HG03457 (cell line): ENCODE results near the gene FADS1.

Experiments
- ATAC-seq: cut with Tn5 transposase; IDR thresholded peaks from one replicate; pipeline ENCODE4 v1.9.1; 2021; ENCODE audit warnings: moderate number of reproducible peaks; ENCODE audit not compliant: unreplicated experiment

Gene FADS1

GRCh38 chr11:61846362-61847020 lies 29.7 kb upstream of the FADS1 start:
- no peak for ATAC-seq

GRCh38 chr11:61844909-61845565 lies 28.2 kb upstream of the FADS1 start:
- ATAC-seq: no peak

GRCh38 chr11:61842528-61842820 lies 25.7 kb upstream of the FADS1 start:
- no peak for ATAC-seq

- no peak for ATAC-seq
Measured at GRCh38 chr11:61841636-61842527, 25.1 kb upstream of the FADS1 start.

DNA sequence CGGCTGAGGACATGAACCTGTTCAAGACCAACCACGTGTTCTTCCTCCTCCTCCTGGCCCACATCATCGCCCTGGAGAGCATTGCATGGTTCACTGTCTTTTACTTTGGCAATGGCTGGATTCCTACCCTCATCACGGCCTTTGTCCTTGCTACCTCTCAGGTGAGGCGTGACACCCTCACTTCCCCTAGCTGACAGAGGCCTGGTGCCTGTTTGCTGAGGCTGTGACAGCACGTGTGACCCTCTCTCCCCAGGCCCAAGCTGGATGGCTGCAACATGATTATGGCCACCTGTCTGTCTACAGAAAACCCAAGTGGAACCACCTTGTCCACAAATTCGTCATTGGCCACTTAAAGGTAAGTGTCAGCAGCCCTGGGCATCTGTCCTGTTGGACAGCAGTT lies 23.6 kb upstream of the FADS1 start:
- ATAC-seq: no peak

- no peak for ATAC-seq
Measured at GRCh38 chr11:61839742-61840141, 22.9 kb upstream of the FADS1 start.

DNA sequence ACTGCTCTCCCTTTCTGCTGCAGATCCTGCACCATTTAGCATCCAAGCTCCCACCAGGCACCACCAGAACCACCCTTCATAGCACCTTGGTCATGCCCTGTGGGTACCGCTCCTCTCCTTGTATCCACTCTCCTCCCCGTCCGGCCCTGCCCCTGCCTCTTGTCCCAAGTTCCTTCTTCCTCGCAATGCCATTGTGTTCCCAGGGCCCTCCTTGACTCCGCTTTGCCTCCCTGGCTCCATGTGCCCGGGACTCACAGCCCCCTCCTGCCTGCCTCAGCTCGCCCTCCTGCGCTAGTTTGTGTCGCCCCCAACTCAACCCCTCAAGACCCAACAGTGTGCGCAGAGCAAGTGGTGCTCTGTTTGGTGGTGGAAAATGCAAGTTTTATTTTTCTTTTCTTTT lies 22.1 kb upstream of the FADS1 start:
- ATAC-seq: no peak

DNA sequence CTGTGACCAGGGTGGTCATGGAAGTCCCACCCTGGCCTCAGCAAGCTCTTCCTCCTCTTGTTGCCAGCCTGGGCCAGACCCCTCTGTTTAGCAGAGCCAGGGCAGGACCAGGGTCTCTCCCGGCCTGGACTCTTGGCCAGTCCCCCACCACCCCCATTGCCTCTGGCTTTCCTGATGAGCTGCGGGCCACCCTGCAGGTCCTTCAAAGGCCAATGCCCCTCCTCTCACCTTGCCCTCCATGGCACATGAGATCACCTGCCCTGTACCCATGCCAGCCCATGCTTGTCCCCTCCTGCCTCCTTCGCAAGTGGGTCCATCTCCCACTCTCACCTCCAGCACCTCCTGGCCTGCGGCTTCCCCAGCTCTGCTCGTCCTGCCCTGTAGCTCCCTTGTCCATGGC lies 21.7 kb upstream of the FADS1 start:
- no peak for ATAC-seq

DNA sequence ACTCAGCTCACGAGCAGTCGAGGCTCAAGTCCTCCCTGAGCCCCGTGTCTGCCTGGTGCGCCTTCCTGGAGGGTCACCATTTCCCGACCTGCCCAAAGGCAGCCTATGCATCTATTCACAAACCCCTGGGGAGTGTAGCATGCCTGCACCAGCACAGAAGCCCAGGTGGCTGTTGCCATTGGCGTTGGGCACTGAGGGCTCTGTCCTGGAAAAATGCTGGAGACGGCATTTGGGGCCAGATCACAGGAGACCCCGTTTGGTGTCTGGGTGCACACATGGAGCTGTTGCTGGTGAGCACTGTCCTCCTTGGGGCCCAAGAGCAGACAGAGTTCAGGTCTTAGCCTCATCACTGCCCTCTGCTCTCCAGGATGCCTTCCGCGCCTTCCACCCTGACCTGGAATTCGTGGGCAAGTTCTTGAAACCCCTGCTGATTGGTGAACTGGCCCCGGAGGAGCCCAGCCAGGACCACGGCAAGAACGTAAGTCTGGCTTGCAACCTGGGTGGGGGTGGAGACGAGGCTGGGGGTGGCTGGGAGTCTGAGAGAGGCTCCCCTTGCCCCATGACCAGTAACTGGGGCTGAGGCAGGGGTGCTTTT lies 20.7 kb upstream of the FADS1 start:
- ATAC-seq: no peak

GRCh38 chr11:61836193-61836592 lies 19.4 kb upstream of the FADS1 start:
- no peak for ATAC-seq

GRCh38 chr11:61834278-61835048 lies 17.7 kb upstream of the FADS1 start:
- ATAC-seq: peak; percentile 80

DNA sequence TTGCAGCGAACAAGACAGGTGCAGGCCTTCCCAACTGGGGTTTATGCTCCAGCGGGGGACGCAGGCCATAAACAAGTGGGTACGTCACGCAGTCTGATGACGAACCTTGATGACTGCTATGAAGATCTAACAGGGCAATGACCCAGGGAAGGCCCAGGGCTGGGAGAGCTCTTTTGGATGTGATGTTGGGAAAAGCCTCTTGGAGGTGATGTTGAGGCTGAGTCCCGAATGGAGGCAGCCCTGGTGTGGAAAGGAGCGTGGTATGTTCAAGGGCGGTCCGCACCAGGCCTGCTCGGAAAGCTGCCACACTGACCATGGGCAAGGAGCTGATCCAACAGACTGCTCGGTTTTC lies 17.1 kb upstream of the FADS1 start:
- no peak for ATAC-seq

DNA sequence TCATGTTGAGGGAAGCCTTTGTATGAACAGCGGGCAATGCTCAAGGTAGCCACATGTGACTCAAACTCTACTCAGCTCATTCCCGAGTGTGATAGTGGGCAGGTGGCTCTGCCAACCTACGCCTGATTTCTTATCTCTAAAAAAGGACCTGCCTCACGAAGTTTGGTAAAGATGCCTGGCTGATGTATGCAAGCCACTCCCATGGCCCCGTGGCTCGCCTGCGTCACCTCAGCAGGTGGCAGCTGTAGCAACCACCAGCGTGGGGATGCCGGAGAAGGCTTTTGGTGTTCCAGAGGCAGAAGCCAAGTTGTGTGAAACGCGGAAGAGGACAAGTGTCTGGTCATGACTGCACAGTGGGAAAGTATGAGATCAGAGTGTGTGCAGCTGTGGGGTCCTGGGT lies 16.7 kb upstream of the FADS1 start:
- no peak for ATAC-seq

GRCh38 chr11:61832754-61833153 lies 16.0 kb upstream of the FADS1 start:
- ATAC-seq: no peak

DNA sequence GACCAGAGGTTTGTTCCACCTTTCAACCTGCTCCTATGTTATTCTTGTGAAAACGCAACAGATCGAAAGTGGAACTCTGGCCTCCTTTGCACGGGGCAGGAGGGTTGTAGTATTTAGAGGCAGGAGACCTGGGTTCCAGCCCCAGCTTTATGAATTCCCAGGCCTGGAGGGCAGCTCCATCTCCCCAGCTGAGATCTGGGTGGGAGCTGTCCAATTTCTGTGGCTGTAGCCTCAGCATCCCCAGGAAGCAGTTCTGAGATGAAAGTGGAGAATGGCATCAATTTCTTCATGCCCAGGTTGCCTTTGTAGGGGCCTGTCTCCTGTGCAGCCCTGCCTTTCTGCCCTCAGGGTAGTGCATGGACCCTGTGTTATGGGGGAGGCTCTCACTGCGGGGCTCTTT lies 15.4 kb upstream of the FADS1 start:
- ATAC-seq: no peak

DNA sequence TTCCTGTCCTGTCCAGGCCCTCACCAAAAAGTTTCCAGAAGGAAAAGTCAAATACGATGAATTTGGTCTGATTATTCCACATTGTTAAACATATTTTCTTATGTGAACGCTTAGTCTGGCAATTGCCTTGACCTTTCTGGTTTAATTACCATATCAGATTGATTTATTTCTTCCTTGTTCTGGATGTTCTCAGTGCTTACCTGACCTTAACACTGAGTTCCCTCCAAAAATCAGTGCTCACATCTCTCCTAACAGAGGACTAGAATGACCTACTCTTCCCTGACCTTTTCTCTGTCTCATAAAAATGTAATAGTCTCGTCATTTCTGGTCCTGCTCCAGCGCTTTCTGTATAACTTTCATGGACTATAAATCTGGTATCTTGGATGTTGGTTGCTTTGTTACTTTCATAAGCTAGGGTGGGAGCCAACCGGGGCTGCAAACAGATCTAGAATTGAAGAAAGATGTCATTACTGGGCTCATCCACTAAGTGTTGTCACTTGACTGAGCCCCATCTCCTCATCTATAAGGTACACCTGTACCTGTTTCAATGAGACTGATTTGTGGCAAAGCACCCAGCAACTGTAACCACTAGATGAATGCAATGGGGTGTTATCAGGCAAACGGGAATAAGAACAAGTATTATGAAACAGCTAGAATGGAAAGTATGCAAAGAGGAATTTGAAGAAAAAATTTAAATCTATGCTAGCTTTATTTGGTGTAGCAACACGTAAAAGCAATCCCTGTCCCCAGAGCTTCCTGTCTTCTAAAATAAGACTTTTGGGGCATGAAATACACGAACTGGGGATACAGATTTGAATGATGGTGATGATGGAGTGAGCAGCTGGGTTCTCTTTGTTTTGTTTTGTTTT lies 13.7 kb upstream of the FADS1 start:
- no peak for ATAC-seq

DNA sequence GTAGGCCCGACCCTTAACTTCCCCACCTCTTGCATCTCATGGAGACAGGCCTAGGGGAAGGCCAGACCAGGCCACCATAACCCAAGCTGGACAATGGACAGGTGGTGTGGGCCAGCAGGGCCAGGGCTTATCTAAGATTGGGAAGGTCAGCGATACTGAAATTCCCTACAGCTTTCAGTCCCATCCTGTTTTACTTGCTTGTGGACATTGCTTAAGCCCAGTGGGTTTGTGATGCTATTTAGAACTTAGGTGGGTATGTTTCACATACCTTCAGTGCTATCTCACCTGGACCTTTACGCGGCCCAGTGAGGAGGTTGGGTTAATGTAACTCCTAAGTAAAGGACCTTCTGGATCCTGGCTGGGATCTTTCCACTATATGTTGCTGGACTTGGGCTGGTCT lies 13.0 kb upstream of the FADS1 start:
- no peak for ATAC-seq

DNA sequence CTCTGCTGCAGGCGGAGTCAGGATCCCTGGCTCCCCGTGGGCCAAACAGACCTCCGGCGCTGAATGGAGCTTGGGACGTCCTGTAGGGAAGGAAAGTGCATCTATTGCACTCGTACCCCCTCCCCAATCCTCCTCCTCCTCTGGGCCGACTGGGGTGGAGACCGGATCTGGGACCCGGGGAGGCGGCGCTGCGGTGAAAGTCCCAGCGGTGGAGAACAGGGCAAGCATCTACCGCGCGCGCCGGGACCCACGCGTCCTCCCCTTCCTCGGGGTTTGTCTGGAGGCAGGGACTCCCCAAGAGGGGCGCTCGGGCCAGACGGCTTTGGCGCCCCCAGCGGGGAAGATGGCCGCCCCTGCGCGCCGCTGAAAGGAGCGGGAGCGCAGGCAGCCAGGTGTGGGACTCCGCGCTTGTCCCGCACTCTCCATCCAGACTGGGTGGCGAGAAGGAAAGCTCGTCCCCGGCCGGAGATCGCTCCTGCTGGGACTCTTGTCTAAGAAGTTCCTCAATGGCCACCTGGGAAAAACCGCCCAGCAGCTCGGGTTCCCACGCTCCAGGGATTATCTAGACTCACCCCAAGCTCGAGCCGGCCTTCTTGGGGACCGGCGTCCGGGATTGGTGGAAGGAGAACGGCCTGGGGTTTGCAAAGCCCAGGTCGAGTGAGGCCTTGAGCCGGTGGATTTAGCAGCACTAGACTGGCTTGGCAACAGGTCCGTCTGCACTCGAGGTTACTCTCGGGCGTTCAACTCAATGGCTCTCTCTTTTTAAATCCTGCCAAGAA lies 12.0 kb upstream of the FADS1 start:
- ATAC-seq: no peak

- peak; percentile 3 for ATAC-seq
Measured at GRCh38 chr11:61828379-61828628, 11.5 kb upstream of the FADS1 start.
